Endothelial cell of hepatic sinusoid (primary cell): Measurements from ENCODE around the gene PROSER3.

Experiments
- in situ Hi-C: cut with HindIII; loops from 2 replicates; pipeline ENCODE4 v1.10.0; 2017; ENCODE audit warnings: low sequenced_read_pairs

The PROSER3 gene

DNA sequence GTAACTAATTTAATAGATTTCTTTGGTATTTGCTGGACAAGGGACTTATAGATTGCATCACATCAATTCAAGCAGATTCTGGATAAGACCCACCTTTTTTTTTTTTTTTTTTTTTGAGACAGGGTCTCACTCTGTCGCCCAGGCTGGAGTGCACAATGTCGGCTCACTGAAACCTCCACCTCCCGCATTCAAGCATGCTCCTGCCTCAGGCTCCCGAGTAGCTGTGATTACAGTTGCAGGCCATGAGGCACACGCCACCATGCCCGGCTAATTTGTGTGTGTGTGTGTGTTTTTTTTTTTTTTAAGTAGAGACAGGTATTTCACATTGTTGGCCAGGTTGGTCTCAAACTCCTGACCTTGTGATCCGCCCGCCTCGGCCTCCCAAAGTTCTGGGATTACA lies 58.9 kb downstream of the PROSER3 start:
- in situ Hi-C loops, result no loop called here

DNA sequence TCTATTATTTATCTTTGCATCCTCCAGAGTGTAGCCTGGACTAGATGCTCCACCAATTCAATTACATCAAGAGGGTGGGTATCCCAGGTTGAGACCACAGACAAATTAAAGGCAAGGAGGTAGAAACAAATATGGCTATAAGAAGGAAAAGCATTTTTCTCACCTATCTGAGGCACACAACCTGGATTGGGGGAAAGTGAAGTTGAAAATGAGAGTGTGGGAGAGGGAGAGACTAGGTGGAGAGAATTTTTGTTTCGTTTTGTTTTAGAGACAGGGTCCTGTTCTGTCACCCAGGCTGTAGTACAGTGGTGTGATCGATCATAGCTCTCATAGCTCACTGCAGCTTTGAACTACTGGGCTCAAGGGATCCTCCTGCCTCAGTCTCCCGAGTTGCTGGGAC lies 60.5 kb downstream of the PROSER3 start:
- in situ Hi-C loops, result no loop called here
